SU-DHL-6 (cell line): Measurements from ENCODE around the gene MRPL21.

Experiments
- H2AFZ ChIP-seq: fragments of 200-600 bp; sonication (generic); 2 replicates; pipeline ENCODE4 v1.6.1; 2014; ENCODE audit warnings: low read depth, mild to moderate bottlenecking, moderate library complexity, mixed read lengths, antibody characterized with exemption, low read length; ENCODE audit not compliant: severe bottlenecking
- H3F3A ChIP-seq: fragments of 200-600 bp; shearing (Covaris generic); 2 replicates; pipeline ENCODE4 v1.6.0; 2016; ENCODE audit warnings: antibody characterized with exemption, mild to moderate bottlenecking; ENCODE audit not compliant: insufficient read depth
- H3K27ac ChIP-seq: fragments of 200-600 bp; sonication (generic); 2 replicates; pipeline ENCODE4 v1.5.1; 2016; ENCODE audit warnings: low read depth, mild to moderate bottlenecking, low read length, moderate library complexity, mixed read lengths
- H3K27me3 ChIP-seq: fragments of 200-600 bp; sonication (generic), shearing (Covaris generic); 2 replicates; pipeline ENCODE4 v1.6.0; 2014; ENCODE audit warnings: mild to moderate bottlenecking, low read length
- H3K36me3 ChIP-seq: fragments of 200-600 bp; sonication (generic); 2 replicates; pipeline ENCODE4 v1.6.1; 2014; ENCODE audit warnings: mild to moderate bottlenecking, low read length, mixed read lengths
- H3K4me2 ChIP-seq: fragments of 300-600, 200-600 bp; shearing (Covaris generic), sonication (generic); 2 replicates; pipeline ENCODE4 v1.6.0; 2014; ENCODE audit warnings: low read length, low read depth, mild to moderate bottlenecking; ENCODE audit not compliant: poor library complexity, severe bottlenecking
- H3K4me3 ChIP-seq: fragments of 200-600 bp; sonication (generic); 2 replicates; pipeline ENCODE4 v1.5.1; 2014; ENCODE audit warnings: antibody characterized with exemption, low read length, mild to moderate bottlenecking, mixed read lengths; ENCODE audit not compliant: insufficient read depth, poor library complexity, severe bottlenecking
- H3K79me2 ChIP-seq: fragments of 200-600 bp; sonication (generic); 2 replicates; pipeline ENCODE4 v1.6.1; 2014; ENCODE audit warnings: mild to moderate bottlenecking, low read length, moderate library complexity; ENCODE audit not compliant: insufficient read depth
- H3K9ac ChIP-seq: fragments of 200-600 bp; sonication (generic); 2 replicates; pipeline ENCODE4 v1.7.0; 2014; ENCODE audit warnings: mild to moderate bottlenecking, low read length
- H3K9me2 ChIP-seq: fragments of 200-600 bp; sonication (generic); replicated peaks from 2 replicates; pipeline ENCODE4 v1.6.1; 2014; ENCODE audit warnings: low read length; ENCODE audit not compliant: insufficient read depth
- H3K9me3 ChIP-seq: fragments of 200-600 bp; sonication (generic); 2 replicates; pipeline ENCODE4 v1.6.1; 2014; ENCODE audit warnings: low read length, mixed read lengths; ENCODE audit not compliant: insufficient read depth
- H4K20me1 ChIP-seq: fragments of 200-600 bp; sonication (generic); 2 replicates; pipeline ENCODE4 v1.6.1; 2014; ENCODE audit warnings: low read depth, mild to moderate bottlenecking, antibody characterized with exemption, low read length, moderate library complexity, mixed read lengths
- EZH2phosphoT487 ChIP-seq: fragments of 200-600 bp; sonication (generic), shearing (Covaris generic); conservative IDR thresholded peaks from 2 replicates; pipeline ENCODE4 v1.6.1; 2018; ENCODE audit warnings: mild to moderate bottlenecking, antibody characterized with exemption, low read length, moderate library complexity, mixed read lengths
- TF ChIP-seq, protein P1 (sequence below): fragments of 200-600 bp; sonication (generic); IDR thresholded peaks from one replicate; pipeline ENCODE4 v1.5.1; 2017; ENCODE audit warnings: antibody characterized with exemption, mild to moderate bottlenecking, low read length, moderate library complexity; ENCODE audit not compliant: insufficient read depth, poor library complexity, severe bottlenecking

MRPL21 gene

DNA sequence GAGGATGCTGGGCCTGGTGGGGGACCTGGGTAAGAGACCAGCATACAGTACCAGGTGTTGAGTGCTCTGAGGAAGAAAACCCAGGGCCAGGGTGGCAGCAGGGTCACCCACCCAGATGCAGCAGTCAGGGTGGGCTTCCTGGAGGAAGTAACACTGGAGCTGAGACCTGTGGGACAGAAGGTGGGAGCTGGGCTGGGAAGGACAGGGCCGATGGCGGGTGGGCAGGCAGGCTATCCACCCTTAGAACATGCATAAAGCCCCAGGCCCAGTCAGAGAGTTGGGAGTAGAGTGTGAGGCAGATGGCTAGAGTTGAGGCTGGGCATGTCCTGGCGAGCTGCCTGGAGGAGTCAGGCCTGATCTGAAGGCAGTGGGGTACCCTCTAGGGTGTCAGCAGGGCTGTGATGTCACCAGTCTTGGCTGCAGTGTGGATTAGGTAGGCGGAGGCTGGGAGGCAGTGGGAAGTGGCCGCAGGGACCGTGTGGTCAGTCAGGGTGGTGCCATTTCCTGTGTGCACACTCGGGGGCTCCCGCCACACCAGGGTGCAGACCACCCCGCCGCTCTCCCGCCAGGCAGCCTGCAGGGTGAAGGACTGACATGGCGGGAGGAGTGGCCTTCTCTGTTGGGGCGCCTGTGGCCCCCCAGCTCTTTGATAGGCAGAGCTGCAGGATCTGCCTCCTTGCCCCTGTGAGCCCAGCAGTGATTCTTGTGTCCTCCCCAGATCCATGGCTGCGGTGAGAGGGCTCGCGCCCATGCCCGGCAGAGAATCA lies 35.4 kb upstream of the MRPL21 start:
- Histone ChIP-seq H3F3A (no peaks in the 10 kb centered on the region), H3K79me2 (no peaks in the 10 kb centered on the region), H3K4me3 (no peak overlapping the region), H3K9ac (no peak overlapping the region), H3K36me3 (no peaks in the 10 kb centered on the region), H3K27ac (no peak overlapping the region), H3K4me2 (no peak overlapping the region), H4K20me1 (no peaks in the 10 kb centered on the region), H2AFZ (no peak overlapping the region), H3K9me3 (no peaks in the 10 kb centered on the region), H3K9me2 (no peaks in the 10 kb centered on the region), H3K27me3 (no peaks in the 10 kb centered on the region)
- TF ChIP-seq EZH2phosphoT487: no peak
- TF ChIP-seq, protein P1, sequence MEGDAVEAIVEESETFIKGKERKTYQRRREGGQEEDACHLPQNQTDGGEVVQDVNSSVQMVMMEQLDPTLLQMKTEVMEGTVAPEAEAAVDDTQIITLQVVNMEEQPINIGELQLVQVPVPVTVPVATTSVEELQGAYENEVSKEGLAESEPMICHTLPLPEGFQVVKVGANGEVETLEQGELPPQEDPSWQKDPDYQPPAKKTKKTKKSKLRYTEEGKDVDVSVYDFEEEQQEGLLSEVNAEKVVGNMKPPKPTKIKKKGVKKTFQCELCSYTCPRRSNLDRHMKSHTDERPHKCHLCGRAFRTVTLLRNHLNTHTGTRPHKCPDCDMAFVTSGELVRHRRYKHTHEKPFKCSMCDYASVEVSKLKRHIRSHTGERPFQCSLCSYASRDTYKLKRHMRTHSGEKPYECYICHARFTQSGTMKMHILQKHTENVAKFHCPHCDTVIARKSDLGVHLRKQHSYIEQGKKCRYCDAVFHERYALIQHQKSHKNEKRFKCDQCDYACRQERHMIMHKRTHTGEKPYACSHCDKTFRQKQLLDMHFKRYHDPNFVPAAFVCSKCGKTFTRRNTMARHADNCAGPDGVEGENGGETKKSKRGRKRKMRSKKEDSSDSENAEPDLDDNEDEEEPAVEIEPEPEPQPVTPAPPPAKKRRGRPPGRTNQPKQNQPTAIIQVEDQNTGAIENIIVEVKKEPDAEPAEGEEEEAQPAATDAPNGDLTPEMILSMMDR: no peak

GRCh38 chr11:68938088-68938487 lies 34.5 kb upstream of the MRPL21 start:
- Histone ChIP-seq H4K20me1 (no peaks in the 10 kb centered on the region), H3K27me3 (no peaks in the 10 kb centered on the region), H3K4me3 (no peak overlapping the region), H3K9me3 (no peaks in the 10 kb centered on the region), H2AFZ (no peak overlapping the region), H3K9ac (no peak overlapping the region), H3K36me3 (no peaks in the 10 kb centered on the region), H3F3A (no peaks in the 10 kb centered on the region), H3K4me2 (no peak overlapping the region), H3K9me2 (no peaks in the 10 kb centered on the region), H3K79me2 (no peaks in the 10 kb centered on the region), H3K27ac (no peak overlapping the region)
- no peak for TF ChIP-seq EZH2phosphoT487
- TF ChIP-seq, protein P1: no peak

DNA sequence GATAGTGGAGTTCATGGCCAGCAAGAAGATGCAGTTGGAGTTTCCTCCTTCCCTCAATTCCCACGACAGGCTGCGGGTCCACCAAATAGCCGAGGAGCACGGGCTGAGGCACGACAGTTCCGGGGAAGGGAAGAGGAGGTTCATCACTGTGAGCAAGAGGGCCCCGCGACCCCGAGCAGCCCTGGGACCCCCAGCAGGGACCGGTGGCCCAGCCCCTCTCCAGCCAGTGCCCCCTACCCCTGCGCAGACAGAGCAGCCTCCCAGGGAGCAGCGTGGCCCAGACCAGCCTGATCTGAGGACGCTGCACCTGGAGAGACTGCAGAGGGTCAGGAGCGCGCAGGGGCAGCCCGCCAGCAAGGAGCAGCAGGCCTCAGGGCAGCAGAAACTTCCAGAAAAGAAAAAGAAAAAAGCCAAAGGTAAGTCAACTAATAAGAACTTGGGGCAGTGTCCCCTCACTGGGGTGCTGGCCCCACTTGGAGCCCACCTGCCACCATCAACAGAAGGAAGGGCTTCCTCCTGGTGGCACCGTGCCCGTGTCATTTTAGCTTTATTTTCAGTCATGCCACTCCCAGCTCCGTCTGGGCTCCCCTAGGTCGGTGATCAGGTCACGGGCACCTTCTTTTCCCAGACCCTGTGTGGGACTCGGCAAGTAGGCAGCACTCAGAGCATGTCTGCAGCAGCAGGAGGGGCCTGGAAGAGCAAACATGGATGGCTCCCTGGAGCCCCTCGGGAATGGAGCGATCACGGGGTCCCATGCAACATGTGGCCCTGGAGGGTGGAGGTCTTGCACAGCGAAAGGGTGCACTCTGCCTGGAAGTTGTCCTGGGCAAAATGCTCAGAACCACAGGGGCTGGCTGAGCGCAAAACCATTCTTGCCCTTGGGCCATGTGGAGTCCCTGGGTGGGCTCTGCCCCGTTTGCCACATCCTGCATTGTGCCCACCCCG lies 33.3 kb upstream of the MRPL21 start:
- H3F3A ChIP-seq: no peaks in the 10 kb centered on the region
- no peak overlapping the region for H3K4me3 ChIP-seq
- no peaks in the 10 kb centered on the region for H3K36me3 ChIP-seq
- no peak overlapping the region for H2AFZ ChIP-seq
- TF ChIP-seq, protein P1: no peak
- no peak for TF ChIP-seq EZH2phosphoT487
- no peaks in the 10 kb centered on the region for H3K9me3 ChIP-seq
- no peaks in the 10 kb centered on the region for H3K9me2 ChIP-seq
- H3K79me2 ChIP-seq: no peaks in the 10 kb centered on the region
- H4K20me1 ChIP-seq: no peaks in the 10 kb centered on the region
- H3K27ac ChIP-seq: no peak overlapping the region
- H3K27me3 ChIP-seq: no peaks in the 10 kb centered on the region
- no peak overlapping the region for H3K4me2 ChIP-seq
- no peak overlapping the region for H3K9ac ChIP-seq
